ENCODE data around the gene TAF1A.

TAF1A gene

DNA sequence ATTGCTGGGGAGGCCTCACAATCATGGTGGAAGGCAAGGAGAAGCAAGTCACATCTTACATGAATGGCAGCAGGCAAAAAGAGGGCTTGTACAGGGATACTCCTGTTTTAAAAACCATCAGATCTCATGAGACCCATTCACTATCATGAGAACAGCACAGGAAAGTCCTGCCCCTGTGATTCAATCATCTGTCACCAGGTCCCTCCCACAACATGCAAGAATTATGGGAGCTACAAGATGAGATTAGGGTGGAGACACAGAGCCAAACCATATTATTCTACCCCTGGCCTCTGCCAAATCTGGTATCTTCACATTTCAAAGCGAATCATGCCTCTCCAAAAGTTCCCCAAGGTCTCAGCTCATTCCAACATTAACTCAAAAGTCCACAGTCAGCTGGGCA is 17.0 kb upstream of the TAF1A start:
- no peak overlapping the region for H3K27ac ChIP-seq (replicated peaks)
- TF ChIP-seq, protein P1, sequence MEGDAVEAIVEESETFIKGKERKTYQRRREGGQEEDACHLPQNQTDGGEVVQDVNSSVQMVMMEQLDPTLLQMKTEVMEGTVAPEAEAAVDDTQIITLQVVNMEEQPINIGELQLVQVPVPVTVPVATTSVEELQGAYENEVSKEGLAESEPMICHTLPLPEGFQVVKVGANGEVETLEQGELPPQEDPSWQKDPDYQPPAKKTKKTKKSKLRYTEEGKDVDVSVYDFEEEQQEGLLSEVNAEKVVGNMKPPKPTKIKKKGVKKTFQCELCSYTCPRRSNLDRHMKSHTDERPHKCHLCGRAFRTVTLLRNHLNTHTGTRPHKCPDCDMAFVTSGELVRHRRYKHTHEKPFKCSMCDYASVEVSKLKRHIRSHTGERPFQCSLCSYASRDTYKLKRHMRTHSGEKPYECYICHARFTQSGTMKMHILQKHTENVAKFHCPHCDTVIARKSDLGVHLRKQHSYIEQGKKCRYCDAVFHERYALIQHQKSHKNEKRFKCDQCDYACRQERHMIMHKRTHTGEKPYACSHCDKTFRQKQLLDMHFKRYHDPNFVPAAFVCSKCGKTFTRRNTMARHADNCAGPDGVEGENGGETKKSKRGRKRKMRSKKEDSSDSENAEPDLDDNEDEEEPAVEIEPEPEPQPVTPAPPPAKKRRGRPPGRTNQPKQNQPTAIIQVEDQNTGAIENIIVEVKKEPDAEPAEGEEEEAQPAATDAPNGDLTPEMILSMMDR (IDR thresholded peaks at IDR 0.05; ENCODE audit: insufficient read depth, low read length) = no peak
- TF ChIP-seq, protein P2, sequence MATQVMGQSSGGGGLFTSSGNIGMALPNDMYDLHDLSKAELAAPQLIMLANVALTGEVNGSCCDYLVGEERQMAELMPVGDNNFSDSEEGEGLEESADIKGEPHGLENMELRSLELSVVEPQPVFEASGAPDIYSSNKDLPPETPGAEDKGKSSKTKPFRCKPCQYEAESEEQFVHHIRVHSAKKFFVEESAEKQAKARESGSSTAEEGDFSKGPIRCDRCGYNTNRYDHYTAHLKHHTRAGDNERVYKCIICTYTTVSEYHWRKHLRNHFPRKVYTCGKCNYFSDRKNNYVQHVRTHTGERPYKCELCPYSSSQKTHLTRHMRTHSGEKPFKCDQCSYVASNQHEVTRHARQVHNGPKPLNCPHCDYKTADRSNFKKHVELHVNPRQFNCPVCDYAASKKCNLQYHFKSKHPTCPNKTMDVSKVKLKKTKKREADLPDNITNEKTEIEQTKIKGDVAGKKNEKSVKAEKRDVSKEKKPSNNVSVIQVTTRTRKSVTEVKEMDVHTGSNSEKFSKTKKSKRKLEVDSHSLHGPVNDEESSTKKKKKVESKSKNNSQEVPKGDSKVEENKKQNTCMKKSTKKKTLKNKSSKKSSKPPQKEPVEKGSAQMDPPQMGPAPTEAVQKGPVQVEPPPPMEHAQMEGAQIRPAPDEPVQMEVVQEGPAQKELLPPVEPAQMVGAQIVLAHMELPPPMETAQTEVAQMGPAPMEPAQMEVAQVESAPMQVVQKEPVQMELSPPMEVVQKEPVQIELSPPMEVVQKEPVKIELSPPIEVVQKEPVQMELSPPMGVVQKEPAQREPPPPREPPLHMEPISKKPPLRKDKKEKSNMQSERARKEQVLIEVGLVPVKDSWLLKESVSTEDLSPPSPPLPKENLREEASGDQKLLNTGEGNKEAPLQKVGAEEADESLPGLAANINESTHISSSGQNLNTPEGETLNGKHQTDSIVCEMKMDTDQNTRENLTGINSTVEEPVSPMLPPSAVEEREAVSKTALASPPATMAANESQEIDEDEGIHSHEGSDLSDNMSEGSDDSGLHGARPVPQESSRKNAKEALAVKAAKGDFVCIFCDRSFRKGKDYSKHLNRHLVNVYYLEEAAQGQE (IDR thresholded peaks at IDR 0.05; ENCODE audit: insufficient replicate concordance, low read depth) = no peak
- TF ChIP-seq GABPA (IDR thresholded peaks at IDR 0.05; ENCODE audit: low read depth) (no peak), SPI1 (IDR thresholded peaks at IDR 0.05; ENCODE audit: borderline replicate concordance, low read depth) (no peak), POLR2AphosphoS5 (IDR thresholded peaks at IDR 0.05; ENCODE audit: low read depth) (no peak)
- no peak for DNase-seq (ENCODE audit: low read depth in 1 of 2, low spot score in 1 of 2)
- H3K4me3 ChIP-seq (replicated peaks; ENCODE audit: insufficient read depth, low read length) = no peak overlapping the region
- no peaks in the 10 kb centered on the region for H3K27me3 ChIP-seq (ENCODE audit: insufficient read depth, poor library complexity, severe bottlenecking)

DNA sequence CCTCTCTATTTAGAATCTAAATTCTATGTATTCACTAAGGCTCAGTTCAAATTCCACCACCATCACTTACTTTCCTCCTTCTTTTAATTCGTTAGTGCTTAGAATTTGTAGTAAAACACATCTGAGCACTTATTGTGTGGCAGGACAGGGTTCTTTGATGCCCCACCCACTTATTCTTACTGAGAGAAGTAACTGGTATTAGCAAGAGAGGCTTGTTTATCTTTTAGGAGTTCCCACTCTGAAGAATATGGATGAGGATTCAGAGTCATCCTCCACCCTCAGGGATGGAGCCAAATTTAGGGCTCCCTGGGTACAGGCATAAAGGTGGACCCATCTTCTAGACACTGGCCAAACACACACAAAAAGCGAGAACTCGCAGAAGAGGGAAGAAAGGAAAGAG is 11.5 kb upstream of the TAF1A start:
- no peak for DNase-seq (ENCODE audit: low read depth in 1 of 2, low spot score in 1 of 2)
- Histone ChIP-seq H3K27ac (replicated peaks) (no peak overlapping the region), H3K4me3 (replicated peaks; ENCODE audit: insufficient read depth, low read length) (no peak overlapping the region), H3K27me3 (ENCODE audit: insufficient read depth, poor library complexity, severe bottlenecking) (no peaks in the 10 kb centered on the region)
- TF ChIP-seq, protein P2 (IDR thresholded peaks at IDR 0.05; ENCODE audit: insufficient replicate concordance, low read depth) = no peak
- TF ChIP-seq SPI1 (IDR thresholded peaks at IDR 0.05; ENCODE audit: borderline replicate concordance, low read depth) = no peak
- TF ChIP-seq GABPA (IDR thresholded peaks at IDR 0.05; ENCODE audit: low read depth) = no peak
- no peak for TF ChIP-seq POLR2AphosphoS5 (IDR thresholded peaks at IDR 0.05; ENCODE audit: low read depth)
- TF ChIP-seq, protein P1 (IDR thresholded peaks at IDR 0.05; ENCODE audit: insufficient read depth, low read length) = no peak

DNA sequence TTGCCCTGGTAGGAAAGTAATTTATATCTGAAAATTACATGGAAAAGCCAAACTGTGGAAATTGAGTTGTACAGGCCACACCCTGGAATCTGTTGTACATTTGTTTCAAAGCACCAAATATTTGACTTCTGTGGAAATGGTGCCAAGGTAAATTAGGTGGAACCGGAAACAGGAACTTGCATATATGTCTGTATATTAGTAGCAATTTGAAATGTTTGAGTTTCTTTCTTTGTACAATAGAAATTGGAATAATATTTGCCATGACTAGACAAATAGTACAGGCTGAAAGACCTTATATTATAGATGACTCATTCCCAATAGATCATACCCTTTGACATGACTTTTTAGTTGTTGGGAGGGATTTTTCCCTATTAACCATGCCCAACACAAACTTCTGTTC is 10.5 kb upstream of the TAF1A start:
- H3K27ac ChIP-seq (replicated peaks) = no peak overlapping the region

More for the DNA sequence above, 10.5 kb upstream of the TAF1A start:
- no peak overlapping the region for H3K4me3 ChIP-seq (replicated peaks; ENCODE audit: insufficient read depth, low read length)
- no peak for TF ChIP-seq GABPA (IDR thresholded peaks at IDR 0.05; ENCODE audit: low read depth)
- no peak for TF ChIP-seq POLR2AphosphoS5 (IDR thresholded peaks at IDR 0.05; ENCODE audit: low read depth)
- TF ChIP-seq, protein P2 (IDR thresholded peaks at IDR 0.05; ENCODE audit: insufficient replicate concordance, low read depth) = no peak
- TF ChIP-seq SPI1 (IDR thresholded peaks at IDR 0.05; ENCODE audit: borderline replicate concordance, low read depth) = no peak
- TF ChIP-seq, protein P1 (IDR thresholded peaks at IDR 0.05; ENCODE audit: insufficient read depth, low read length) = no peak
- DNase-seq (ENCODE audit: low read depth in 1 of 2, low spot score in 1 of 2) = no peak
- no peaks in the 10 kb centered on the region for H3K27me3 ChIP-seq (ENCODE audit: insufficient read depth, poor library complexity, severe bottlenecking)
